Lower leg skin (tissue), 3 donors: Measurements from ENCODE around the gene MAN1A1.

Experiments used
- POLR2A ChIP-seq, 2 donors: fragments of 450-650 bp; IDR thresholded peaks; one replicate each; pipeline ENCODE4 v1.6.1; 2016 to 2017; ENCODE audit warnings: antibody characterized with exemption in 2 of 2, mild to moderate bottlenecking in 1 of 2, moderate library complexity in 1 of 2
- TF ChIP-seq, protein P1 (sequence below), 3 donors: fragments of 450-650 bp; IDR thresholded peaks; one replicate each; pipeline ENCODE4 v1.5.1; 2016; ENCODE audit warnings: antibody characterized with exemption in 3 of 3, mild to moderate bottlenecking in 3 of 3, moderate library complexity in 2 of 3

GRCh38 chr6:119337252-119337651 lies 12.3 kb downstream of the MAN1A1 start:
- TF ChIP-seq, protein P1, sequence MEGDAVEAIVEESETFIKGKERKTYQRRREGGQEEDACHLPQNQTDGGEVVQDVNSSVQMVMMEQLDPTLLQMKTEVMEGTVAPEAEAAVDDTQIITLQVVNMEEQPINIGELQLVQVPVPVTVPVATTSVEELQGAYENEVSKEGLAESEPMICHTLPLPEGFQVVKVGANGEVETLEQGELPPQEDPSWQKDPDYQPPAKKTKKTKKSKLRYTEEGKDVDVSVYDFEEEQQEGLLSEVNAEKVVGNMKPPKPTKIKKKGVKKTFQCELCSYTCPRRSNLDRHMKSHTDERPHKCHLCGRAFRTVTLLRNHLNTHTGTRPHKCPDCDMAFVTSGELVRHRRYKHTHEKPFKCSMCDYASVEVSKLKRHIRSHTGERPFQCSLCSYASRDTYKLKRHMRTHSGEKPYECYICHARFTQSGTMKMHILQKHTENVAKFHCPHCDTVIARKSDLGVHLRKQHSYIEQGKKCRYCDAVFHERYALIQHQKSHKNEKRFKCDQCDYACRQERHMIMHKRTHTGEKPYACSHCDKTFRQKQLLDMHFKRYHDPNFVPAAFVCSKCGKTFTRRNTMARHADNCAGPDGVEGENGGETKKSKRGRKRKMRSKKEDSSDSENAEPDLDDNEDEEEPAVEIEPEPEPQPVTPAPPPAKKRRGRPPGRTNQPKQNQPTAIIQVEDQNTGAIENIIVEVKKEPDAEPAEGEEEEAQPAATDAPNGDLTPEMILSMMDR (IDR thresholded peaks at IDR 0.05) = no peak
- no peak for TF ChIP-seq POLR2A (IDR thresholded peaks at IDR 0.05)
